Frontal cortex (tissue), 4 donors: ENCODE measurements around the gene PAK1IP1. TPM values are rescaled to one million over a fixed set of nuclear protein-coding genes. Genes with fewer than 3 reads are reported as not detected.
"Not testable (repeated sequence)": the region's sequence is repeated elsewhere in the genome, so short reads cannot be mapped to it uniquely, and the experiment has no call there.

ENCODE experiments used
- DNase-seq, 2 donors: peaks; one replicate each; pipeline ENCODE4 v3.0.0; 2012; ENCODE audit warnings: low spot score in 2 of 2
- FAIRE-seq: peaks from 2 replicates; lab custom pipeline; 2012; peaks lifted over from hg19 to GRCh38; lab: Jason Lieb, UNC
- total RNA-seq: library from RNA; depleted of rRNA; stranded (reverse); fragments of >200 nt; gene quantifications from one replicate; pipeline ENCODE4 v1.2.3, GENCODE V29; 2014
- donor health status: control.
- donor health status: control.
- donor health status: control.

Gene PAK1IP1
- total RNA-seq, 1 donor from 2014 or later, result 32.2 TPM

DNA sequence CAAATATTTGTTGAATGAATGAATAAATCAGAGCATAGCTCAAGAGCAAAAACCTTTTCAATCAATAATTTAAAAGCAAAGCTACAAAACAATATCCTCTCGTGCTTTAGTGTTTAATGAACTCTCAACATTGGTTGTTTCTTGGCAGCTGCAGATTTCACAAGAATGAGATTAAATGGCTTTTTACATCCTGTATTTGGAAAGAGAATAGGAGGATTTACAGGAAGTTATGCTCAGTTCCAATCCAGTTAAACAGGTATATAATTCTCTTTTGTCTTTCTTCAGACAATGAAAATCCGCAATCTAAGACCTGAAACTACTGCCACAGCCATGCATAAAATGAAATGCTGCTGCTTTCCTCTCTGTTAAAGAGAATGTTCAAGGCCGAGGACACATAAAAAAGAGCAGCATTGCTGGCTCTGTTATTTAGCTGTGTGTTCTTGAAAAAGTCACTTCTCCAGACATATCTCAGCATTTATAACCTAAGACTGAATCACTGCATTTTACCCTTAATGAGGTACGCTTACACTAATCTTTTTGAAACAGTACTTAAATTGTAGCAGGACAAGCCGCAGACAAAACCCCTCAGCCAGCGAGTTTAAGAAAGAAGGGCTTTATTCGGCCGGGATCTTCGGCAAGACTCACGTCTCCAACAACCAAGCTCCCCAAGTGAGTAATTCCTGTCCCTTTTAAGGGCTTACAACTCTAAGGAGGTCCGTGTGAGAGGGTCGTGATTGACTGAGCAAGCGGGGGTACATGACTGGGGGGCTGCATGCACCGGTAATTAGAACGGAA, 3.9 kb upstream of the PAK1IP1 start:
- DNase-seq, result no peak

DNA sequence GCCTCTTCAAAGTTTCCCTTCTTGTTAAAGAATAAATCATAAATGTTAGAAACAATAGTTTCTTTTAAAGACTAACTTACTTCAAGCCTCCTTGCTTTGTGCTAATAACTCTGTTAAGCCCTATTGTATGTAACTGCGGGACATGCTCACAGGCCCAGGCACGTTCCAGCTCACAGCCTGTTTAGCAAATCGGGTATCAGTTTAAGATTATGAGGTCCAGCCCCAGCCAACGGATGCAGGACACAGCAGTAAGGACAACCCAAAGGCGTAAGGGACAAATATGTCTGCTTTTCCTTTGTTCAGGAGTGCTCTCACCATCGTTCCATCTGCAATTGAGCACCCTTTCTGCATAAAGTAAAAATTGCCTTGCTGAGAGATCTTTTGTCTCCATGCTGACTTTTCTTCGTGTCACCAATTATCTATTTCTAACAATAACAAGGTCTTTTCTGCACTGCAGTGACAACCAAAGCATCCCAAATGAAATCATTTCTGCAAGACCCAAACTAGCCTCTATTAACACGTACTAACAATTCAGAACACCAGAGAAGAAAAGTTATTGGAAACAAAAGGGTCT, 1.7 kb upstream of the PAK1IP1 start:
- FAIRE-seq, result no peak
- DNase-seq, result no peak

More for the DNA sequence above, 3.9 kb upstream of the PAK1IP1 start:
- no peak for FAIRE-seq

DNA sequence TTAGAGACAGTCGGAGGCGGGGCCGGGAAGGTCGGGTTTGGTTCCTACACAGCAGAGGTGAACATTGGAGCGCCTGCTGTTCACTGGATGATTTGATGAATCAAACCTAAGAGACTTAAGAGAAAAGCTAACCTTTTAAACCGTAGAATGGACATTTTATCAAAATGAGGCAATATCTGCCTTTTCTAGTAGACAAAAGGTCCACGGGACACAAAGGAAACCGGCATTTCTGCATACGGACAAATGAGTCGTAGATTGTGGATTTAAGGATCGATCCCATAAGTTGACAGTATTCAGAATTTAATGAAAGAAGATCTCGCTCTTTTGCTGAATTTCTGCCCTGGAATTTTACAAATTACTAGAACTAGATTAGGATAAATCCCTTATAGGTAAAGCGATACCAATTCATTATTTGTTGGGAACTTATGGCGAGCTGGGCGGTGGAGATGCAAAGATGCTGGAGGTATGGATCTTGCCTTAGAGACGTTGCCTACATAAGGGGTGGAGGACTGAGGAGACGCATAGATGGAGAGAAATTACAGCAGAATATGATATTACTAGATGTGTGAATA, 400 bp downstream of the PAK1IP1 start:
- FAIRE-seq (no peak), DNase-seq (peak in 1 of 2 donors; percentile 9)

DNA sequence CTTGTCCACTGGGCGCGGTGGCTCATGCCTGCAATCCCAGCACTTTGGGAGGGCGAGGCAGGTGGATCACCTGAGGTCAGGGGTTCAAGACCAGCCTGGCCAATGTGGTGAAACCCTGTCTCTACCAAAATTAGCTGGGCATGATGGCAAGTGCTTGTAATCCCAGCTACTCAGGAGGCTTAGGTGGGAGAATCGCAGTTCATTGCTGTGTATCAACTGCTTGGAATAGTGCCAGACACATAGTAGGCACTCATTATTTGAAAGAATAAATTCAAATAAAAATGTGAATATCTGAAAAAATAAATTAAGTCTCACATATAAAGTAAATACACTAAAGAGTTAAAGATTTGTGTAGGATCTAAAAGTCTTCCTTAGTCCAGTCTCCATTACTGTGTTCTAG, 1.9 kb downstream of the PAK1IP1 start:
- DNase-seq, result no peak
- no peak for FAIRE-seq

DNA sequence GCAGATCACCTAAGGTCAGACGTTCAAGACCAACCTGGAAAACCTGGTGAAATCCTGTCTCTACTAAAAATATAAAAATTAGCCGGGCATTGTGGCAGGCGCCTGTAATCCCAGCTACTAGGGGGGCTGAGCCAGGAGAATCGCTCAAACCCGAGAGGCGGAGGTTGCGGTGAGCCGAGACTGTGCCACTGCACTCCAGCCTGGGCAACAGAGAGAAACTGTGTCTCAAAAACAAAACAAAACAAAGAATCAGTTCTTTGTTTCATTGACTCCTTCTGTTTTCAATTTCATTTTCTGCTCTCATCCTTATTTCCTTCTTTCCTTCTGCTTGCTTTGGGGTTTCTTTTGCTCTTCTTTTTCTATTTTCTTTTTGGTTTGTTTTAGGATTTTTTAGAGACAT, 19.2 kb downstream of the PAK1IP1 start:
- FAIRE-seq, result no peak
- no peak for DNase-seq

DNA sequence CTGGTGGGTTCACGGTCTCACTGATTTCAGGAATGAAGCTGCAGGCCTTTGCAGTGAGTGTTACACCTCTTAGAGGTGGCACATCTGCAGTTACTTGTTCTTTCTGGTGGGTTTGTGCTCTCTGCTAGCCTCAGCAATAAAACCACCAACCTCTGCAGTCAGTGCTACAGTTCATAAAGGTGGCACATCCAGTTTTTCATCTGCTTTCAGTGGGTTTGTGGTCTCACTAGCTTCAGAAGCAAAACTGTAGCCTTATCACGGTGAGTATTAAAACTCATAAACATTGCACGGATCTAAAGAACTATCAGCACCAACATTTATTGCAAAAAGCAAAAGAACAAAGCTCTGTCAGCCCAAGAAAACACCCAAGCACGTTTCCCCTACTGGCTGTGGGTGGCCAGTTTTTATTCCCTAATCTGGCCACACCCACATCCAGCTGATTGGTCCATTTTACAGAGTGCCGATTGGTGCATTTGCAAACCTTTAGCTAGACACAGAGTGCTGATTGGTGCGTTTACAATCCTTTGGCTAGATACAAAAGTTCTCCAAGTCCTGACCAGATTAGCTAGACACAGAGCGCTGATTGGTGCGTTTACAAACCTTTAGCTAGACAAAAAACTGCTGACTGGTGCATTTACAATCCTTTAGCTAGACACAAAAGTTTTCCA, 24.7 kb downstream of the PAK1IP1 start:
- DNase-seq, result no peak
- no peak for FAIRE-seq

DNA sequence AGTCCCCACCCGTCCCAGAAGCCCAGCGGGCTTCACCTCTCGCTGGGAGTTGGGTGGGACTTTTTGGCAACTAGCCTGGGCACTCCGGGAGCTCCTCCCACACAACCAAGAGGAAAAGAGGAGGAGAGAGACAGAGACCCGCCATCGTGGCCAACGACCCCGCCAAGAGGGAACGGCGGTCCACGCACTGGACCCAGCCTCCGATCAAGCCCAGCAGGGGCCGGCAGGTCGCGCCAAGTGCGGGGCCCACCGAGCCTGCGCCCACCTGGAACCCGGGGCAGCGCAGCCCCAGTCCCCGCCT, 25.1 kb downstream of the PAK1IP1 start:
- FAIRE-seq (no peak), DNase-seq (no peak)

DNA sequence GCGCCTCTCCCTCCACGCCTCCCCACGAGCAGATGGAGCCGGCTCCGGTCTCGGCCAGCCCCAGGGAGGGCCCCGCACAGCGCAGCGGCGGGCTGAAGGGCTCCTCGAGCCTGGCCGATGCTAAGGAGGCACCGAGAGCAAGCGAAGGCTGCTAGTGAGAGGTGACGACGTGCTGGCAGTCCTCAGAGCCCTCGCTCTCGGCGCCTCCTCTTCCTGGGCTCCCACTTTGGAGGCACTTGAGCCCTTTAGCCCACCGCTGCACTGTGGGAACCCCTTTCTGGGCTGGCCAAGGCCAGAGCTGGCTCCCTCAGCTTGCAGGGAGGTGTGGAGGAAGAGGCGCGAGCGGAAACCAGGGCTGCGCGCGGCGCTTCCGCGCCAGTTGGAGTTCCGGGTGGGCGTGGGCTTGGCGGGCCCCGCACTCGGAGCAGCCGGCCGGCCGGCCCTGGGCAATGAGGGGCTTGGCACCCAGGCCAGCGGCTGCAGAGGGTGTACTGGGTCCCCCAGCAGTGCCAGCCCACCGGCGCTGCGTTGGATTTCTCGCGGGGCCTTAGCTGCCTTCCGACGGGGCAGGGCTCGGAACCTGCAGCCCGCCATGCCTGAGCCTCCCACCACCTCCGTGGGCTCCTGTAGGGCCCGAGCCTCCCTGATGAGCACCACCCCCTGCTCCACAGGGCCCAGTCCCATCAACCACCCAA, 25.6 kb downstream of the PAK1IP1 start:
- DNase-seq (no peak), FAIRE-seq (no peak)

DNA sequence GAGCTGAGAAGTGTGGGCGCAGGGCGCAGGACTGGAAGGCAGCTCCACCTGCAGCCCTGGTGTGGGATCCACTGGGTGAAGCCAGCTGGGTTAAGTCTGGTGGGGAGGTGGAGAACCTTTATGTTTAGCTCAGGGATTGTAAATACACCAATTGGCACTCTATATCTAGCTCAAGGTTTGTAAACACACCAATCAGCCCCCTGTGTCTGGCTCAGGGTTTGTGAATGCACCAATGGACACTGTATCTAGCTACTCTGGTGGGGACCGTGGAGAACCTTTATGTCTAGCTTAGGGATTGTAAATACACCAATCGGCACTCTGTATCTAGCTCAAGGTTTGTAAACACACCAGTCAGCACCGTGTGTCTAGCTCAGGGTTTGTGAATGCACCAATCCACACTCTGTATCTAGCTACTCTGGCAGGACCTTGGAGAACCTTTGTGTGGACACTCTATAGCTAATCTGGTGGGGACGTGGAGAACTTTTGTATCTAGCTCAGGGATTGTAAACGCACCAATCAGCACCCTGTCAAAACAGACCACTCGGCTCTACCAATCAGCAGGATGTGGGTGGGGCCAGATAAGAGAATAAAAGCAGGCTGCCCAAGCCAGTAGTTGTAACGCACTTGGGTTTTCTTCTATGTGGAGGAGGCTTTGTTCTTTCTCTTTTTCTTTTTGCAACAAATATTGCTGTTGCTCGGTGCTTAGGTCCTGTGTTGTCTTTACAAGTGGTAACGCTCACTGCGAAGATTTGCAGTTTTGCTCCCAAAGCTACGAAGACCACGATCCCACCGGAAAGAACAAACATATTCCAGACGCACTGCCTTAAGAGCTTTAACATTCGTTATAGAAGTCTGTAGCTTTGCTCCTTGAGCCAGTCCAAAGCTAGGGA, 26.4 kb downstream of the PAK1IP1 start:
- not testable (repeated sequence) for DNase-seq, FAIRE-seq

DNA sequence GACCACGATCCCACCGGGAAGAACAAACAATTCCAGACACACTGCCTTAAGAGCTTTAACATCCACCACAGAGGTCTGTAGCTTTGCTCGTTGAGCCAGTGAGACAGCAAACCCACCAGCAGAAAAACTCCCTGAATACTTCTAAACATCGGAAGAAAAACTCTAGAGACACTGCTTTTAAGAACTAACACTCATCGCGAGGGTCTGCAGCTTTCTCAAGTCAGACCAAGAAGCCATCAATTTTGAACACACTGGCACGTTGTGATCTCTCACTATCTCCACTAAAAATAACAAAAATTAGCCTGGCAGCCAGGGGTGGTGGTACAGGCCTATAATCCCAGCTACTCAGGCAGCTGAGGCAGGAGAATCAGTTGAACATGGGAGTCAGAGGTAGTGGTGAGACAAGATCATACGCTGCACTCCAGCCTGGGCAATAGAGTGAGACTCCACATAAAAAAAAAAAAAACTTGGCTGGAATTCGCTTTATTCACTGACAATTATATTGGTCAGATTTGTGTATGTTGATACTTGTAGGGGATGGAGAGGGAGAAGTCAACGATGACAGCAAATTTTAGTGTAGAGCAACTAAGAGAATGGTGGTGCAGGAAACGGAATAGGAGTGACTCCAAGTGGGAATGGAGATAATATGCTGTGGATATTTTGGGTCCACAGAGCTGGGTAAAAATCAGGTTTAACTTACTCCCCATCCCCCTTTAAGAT, 27.2 kb downstream of the PAK1IP1 start:
- FAIRE-seq, result no peak
- DNase-seq, result peak; percentile 40 to 54

DNA sequence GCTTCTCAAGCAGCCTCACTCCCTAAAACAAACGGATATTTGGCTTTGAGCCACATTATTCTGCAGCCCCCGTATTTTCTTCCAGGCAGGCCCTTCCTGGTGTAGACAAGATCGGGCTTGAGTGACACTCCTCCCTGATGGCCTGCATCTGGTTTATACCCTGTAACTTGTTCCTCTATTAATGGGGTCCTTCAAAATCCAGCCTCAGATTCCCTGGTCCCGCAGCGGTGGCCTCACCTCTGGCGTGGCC, 27.7 kb downstream of the PAK1IP1 start:
- DNase-seq (no peak), FAIRE-seq (no peak)

DNA sequence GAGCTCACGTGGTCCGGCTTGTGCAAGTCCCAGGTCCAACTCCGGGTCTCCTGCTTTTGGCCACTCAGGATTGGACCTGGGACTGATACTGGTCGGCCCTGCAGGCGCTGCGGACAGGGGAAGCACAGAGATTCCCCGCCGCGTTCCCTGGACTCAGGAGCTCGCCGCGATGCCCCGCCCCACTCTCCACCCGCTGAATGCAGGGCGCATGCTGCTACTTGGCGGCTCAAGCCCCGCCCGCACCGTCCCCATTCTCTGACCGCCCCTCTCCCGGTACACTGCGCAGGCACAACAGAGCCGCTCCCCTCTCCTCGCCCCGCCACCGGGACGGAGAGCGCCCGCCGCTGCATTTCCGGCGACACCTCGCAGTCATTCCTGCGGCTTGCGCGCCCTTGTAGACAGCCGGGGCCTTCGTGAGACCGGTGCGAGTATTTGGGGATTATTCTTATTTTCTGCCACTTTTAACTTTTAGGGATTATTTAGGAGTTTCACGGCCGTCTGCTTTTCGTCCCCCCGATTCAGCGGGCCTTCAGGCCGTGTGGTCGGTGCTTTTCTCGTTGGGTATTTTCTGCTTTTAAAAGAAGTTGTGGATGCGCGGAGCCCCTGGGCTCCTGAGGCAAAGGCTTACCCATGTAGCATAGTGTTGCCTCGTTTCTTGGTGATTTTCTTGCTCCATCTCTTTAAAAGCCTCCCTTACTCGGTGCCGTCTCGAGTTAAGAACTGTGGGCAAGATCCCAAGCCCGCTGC, 28.2 kb downstream of the PAK1IP1 start, which contains the start of gene TMEM14C:
TSS of gene TMEM14C (plus strand) at position 251 of the 747 bp plus-strand sequence. CDS start 1,544 bp downstream, outside the sequence.
- peak; percentile 89 to 95 for DNase-seq
- FAIRE-seq, result no peak

DNA sequence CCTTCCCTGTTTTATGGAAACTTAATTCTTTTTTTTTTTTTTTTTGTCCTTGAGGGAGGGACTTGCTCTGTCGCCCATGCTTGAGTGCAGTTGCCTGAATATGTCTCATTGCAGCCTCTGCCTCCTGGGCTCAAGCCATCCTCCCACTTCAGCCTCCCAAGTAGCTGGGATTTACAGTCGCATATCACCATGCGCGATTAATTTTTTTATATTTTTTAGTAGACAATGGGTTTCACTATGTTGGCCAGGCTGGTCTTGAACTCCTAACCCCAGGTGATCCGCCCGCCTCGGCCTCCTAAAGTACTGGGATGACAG, 28.8 kb downstream of the PAK1IP1 start:
- no peak for DNase-seq
- FAIRE-seq, result no peak

DNA sequence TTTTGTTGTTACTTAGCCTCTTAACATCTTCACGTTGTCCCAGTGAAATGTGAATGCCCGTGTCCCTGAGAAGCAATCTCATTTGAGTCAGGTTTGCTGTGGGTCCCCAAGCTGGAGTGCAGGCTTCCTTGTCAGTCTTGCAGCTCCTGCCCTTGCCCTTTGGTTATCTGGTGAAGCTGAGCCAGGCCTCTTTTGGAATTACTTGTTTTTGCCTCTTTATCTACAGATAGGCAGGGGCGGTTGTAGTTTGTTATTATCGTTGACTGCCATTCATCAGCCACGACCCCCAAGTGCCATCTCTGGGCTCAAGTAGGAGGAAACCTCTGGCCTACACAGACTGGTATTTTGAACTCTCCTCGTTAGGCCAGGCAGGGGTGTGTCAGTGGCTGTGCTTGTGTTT, 30.3 kb downstream of the PAK1IP1 start:
- no peak for FAIRE-seq

DNA sequence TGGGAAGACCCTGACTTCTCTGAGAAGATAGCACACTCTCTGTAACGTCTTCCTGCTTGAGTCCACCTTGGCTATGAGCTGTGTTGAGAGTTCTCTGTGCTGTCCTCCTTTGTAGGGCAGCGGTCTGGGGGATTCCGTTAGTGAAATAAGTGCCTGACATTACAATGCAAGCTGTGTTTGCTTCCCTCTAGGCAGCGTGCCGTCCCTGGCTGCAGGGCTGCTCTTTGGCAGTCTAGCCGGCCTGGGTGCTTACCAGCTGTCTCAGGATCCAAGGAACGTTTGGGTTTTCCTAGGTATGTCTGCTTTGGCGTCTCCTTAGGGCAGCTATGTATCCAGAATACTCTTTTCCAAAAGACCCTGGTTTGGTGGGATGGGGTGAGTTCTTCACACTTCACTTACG, 30.9 kb downstream of the PAK1IP1 start:
- no peak for DNase-seq
- no peak for FAIRE-seq

More for the DNA sequence above, 30.3 kb downstream of the PAK1IP1 start:
- DNase-seq, result no peak

DNA sequence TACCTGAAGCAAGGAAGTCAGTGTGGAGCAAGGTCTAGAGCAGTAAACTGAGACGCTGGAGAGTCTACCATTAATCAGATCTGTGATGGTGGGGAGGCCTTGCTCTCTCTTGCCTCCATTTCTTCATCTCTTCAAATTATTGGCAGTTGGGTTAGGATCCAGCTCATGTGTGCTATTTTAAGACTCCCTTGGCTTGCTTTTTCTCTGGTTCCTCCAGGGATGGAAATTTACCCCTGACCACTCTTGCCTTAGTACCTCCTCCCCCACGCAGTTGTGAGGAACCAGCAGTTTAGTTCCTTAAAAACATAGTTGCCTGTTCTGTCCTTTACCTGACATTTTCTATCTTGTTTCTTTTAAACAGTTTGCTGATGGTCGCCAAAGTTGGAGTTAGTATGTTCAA, 35.5 kb downstream of the PAK1IP1 start:
- no peak for DNase-seq
- FAIRE-seq, result no peak

DNA sequence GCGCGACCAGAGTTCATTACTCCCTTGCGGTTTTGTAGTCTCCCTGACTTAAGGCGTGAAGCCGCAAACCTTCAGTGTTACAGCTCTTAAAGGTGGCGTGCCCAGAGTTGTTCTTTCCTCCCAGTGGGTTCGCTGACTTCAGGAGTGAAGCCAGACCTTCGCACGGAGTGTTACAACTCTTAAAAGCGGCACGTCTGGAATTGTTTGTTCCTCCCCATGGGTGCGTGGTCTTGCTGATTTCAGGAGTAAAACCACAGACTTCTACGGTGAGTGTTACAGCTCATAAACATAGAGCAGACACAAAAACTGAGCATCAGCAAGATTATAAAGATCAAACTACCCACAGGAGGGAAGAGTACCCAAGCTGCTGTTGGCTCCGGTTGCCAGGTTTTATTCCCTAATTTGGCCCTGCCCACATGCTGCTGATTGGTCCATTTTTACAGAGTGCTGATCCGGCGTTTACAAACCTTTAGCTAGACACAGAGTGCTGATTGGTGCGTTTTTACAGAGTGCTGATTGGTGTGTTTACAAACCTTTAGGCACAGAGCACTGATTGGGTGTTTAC, 38.5 kb downstream of the PAK1IP1 start:
- FAIRE-seq (no peak), DNase-seq (no peak)

DNA sequence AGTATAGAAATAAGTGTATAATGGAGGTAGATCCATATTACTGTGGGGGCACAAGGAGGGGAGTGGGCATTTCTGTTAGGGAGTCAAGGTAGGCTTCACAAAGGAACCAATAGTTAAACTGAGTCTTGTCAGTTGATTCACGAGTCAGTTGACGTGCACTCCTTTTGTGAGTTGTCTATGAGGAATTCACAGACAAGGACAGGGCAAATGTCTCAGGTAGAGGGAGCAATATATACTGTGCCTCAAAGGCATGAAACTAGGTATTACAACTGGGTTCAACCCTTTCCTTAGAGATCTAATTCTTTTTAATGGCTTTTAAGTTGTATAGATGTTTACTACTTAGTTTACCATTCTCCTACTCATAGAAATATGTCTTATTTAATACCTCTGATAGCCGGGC, 39.1 kb downstream of the PAK1IP1 start:
- FAIRE-seq (no peak), DNase-seq (no peak)
